Hepatocyte (in vitro differentiated cells): ENCODE measurements around the gene NAA20. TPM values are rescaled to one million over a fixed set of nuclear protein-coding genes. Genes with fewer than 3 reads are reported as not detected.

ENCODE experiments used
- DNase-seq: peaks from one replicate; pipeline ENCODE4 v3.0.0-alpha.2; 2016; ENCODE audit warnings: low spot score
- H2AFZ ChIP-seq: fragments of 200-600 bp; sonication (generic); 2 replicates; pipeline ENCODE4 v1.6.0; 2016; ENCODE audit warnings: antibody characterized with exemption, mild to moderate bottlenecking
- H3K27ac ChIP-seq: fragments of 200-600 bp; sonication (generic); 2 replicates; pipeline ENCODE4 v1.5.1; 2016; ENCODE audit warnings: mild to moderate bottlenecking
- H3K27me3 ChIP-seq: fragments of 200-600 bp; sonication (generic); 2 replicates; pipeline ENCODE4 v1.6.1; 2016
- H3K36me3 ChIP-seq: fragments of 200-600 bp; sonication (generic); replicated peaks from 2 replicates; pipeline ENCODE4 v1.5.1; 2016; ENCODE audit warnings: low read depth; ENCODE audit not compliant: insufficient read depth
- H3K4me1 ChIP-seq: fragments of 200-600 bp; sonication (generic); 2 replicates; pipeline ENCODE4 v1.5.1; 2016; ENCODE audit warnings: mild to moderate bottlenecking, moderate library complexity; ENCODE audit not compliant: insufficient read depth
- H3K4me2 ChIP-seq: fragments of 200-600 bp; sonication (generic); 2 replicates; pipeline ENCODE4 v1.6.0; 2016
- H3K4me3 ChIP-seq: fragments of 200-600 bp; sonication (generic); 2 replicates; pipeline ENCODE4 v1.5.1; 2016; ENCODE audit warnings: mild to moderate bottlenecking
- H3K79me2 ChIP-seq: fragments of 200-600 bp; sonication (generic); 2 replicates; pipeline ENCODE4 v1.6.0; 2017; ENCODE audit warnings: mild to moderate bottlenecking
- H3K9me2 ChIP-seq: fragments of 200-600 bp; sonication (generic); replicated peaks from 2 replicates; pipeline ENCODE4 v1.6.0; 2017; ENCODE audit warnings: mild to moderate bottlenecking; ENCODE audit not compliant: insufficient read depth
- H3K9me3 ChIP-seq: fragments of 200-600 bp; sonication (generic); 2 replicates; pipeline ENCODE4 v1.5.1; 2016; ENCODE audit warnings: low read depth, mild to moderate bottlenecking
- H4K20me1 ChIP-seq: fragments of 200-600 bp; sonication (generic); 2 replicates; pipeline ENCODE4 v1.6.0; 2016; ENCODE audit warnings: mild to moderate bottlenecking; ENCODE audit not compliant: insufficient read depth, poor library complexity, severe bottlenecking
- CTCF ChIP-seq: fragments of 200-600 bp; sonication (generic); IDR thresholded peaks from 2 replicates; pipeline ENCODE4 v1.5.1; 2016; ENCODE audit warnings: antibody characterized with exemption, mild to moderate bottlenecking; ENCODE audit not compliant: poor library complexity
- EZH2 ChIP-seq: fragments of 200-600 bp; sonication (generic); IDR thresholded peaks from 2 replicates; pipeline ENCODE4 v1.6.1; 2016; ENCODE audit warnings: antibody characterized with exemption, mild to moderate bottlenecking, borderline replicate concordance
- EZH2phosphoT487 ChIP-seq: fragments of 200-600 bp; sonication (generic); IDR thresholded peaks from one replicate; pipeline ENCODE4 v1.6.1; 2018; ENCODE audit warnings: antibody characterized with exemption, mild to moderate bottlenecking, low read depth, moderate library complexity; ENCODE audit not compliant: unreplicated experiment, severe bottlenecking
- WGBS: methylation state at CpG from one replicate; pipeline ENCODE4 v1.1.6; 2016; ENCODE audit warnings: low lambda C conversion rate; ENCODE audit errors: missing lambda C conversion rate; 5-methylcytosine and 5-hydroxymethylcytosine counted together
- polyA plus RNA-seq: library from polyadenylated mRNA; unstranded; fragments of >200 nt; fragmentation: Nextera tagmentation; extraction: Ambion mirVana; gene quantifications from 2 replicates; pipeline ENCODE4 v1.2.1, GENCODE V29; 2016
- total RNA-seq: library from RNA; depleted of rRNA; stranded (reverse); fragments of >200 nt; gene quantifications from 2 replicates; pipeline ENCODE4 v1.2.3, GENCODE V29; 2014

NAA20 gene
- total and polyA plus RNA-seq, 2 experiments from 2014 or later, result 66.1 to 126 TPM

- Histone ChIP-seq H3K4me1 (no peaks in the 10 kb centered on the region), H3K4me2 (no peak overlapping the region), H3K27me3 (peaks cover 8% of the 10 kb centered on the region), H4K20me1 (no peaks in the 10 kb centered on the region), H3K27ac (no peak overlapping the region), H3K9me2 (no peaks in the 10 kb centered on the region), H3K79me2 (no peaks in the 10 kb centered on the region), H3K4me3 (no peak overlapping the region), H3K9me3 (no peaks in the 10 kb centered on the region), H3K36me3 (no peaks in the 10 kb centered on the region), H2AFZ (no peak overlapping the region)
- DNase-seq, result no peak
- WGBS, result 73% methylated on average over 12 of the region's 12 CpGs
- TF ChIP-seq EZH2phosphoT487 (no peak), CTCF (no peak), EZH2 (no peak)
Measured at GRCh38 chr20:20063941-20064702, 47.0 kb downstream of the NAA20 start.

GRCh38 chr20:20065361-20065760 lies 48.2 kb downstream of the NAA20 start:
- Histone ChIP-seq H3K79me2 (no peaks in the 10 kb centered on the region), H2AFZ (no peak overlapping the region), H3K9me2 (no peaks in the 10 kb centered on the region), H3K4me1 (no peaks in the 10 kb centered on the region), H3K27me3 (peaks cover 8% of the 10 kb centered on the region), H3K36me3 (no peaks in the 10 kb centered on the region), H3K4me3 (no peak overlapping the region), H4K20me1 (no peaks in the 10 kb centered on the region), H3K27ac (no peak overlapping the region), H3K9me3 (no peaks in the 10 kb centered on the region), H3K4me2 (no peak overlapping the region)
- 61% methylated on average over 1 of the region's 1 CpG for WGBS
- DNase-seq, result no peak
- no peak for TF ChIP-seq EZH2
- no peak for TF ChIP-seq CTCF
- no peak for TF ChIP-seq EZH2phosphoT487

DNA sequence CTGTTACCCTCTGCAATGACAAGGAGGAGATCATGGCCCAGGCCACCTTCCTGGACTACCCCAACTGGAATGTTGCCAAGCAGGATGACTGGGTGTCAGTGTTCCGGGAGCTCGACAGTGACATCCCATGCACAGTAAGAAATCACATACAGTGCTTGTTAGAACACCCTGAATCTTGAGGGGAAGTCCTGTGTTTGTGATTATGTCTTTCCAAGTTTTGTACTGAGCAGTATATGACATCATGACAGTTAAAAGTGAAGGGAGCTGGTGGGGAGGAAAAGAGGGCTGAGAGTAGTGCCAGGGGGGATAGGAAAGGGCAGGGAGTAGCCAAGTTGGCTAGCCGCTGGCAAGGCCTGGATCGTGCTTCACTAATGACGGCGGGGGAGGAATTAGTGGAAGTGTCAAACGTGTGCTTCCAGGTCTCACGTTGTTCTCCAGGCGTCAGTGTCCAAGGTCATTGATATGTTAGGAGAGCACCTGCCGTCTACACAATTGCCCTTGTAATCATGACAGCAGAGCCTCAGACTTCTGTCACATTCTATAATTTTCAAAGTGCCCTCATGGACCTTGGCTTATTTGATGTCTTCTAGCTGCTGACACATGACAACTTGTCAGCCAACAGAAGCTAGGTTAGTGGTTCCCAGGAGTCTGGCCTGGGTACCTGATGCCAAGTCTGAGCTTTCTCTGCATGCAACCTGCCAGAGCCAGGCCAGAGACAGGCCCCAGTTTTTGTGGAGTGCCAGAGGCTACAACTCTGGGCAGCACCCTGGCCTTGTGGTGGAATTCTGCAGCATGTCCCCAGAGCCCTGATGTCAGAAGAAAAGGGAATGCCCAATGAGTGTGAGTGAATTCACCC lies 53.9 kb downstream of the NAA20 start:
- Histone ChIP-seq H3K4me3 (no peak overlapping the region), H2AFZ (no peak overlapping the region), H3K27ac (no peak overlapping the region), H3K9me2 (no peaks in the 10 kb centered on the region), H3K36me3 (no peaks in the 10 kb centered on the region), H4K20me1 (no peaks in the 10 kb centered on the region), H3K27me3 (peaks cover 9% of the 10 kb centered on the region), H3K79me2 (no peaks in the 10 kb centered on the region), H3K4me2 (no peak overlapping the region), H3K4me1 (no peaks in the 10 kb centered on the region), H3K9me3 (no peaks in the 10 kb centered on the region)
- 73% methylated on average over 10 of the region's 10 CpGs for WGBS
- no peak for TF ChIP-seq EZH2
- TF ChIP-seq CTCF, result no peak
- no peak for TF ChIP-seq EZH2phosphoT487
- no peak for DNase-seq
